ENCODE data around the gene FN3KRP.

FN3KRP gene

DNA sequence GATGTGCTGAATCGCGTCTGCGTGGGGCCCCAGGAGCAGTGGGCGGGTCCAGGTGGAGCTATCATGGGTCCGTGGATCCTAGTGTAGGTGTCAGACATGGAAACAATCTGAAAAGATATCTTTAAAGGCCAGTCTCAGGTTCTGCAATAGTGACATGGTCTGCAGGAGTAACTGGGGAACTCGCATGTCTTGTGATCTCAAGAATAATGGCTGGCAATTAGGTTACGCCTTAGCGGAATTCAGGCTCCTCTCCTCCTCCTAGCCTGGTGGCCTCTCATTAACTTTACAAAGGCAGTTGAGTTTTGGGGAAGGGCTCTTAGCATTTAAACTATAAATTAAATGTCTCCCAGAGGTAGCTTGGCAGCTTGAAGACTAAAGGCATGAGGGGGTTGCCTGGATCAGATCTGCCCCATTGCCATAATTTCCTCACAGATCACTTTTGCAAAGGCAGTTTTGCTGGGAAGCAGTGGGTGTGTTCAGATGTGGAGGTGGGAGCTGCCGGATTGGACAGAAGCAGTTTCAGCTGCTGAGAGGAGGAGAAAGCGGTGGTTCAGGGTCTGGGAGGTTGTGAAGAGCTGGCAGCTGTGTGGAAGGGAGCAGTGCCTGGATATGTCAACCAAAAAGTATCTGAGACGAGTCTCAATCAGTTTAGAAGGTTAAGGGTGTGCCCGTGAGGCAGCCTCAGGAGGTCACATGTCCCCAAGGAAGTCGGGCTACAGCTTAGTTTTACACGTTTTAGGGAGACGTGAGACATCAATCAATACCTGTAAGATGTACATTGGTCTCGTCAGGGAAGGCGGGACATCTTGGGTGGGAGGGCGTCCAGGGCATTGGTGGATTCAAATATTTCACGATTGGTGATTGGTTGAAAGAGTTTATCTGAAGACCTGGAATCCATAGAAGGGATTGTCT lies 38.0 kb downstream of the FN3KRP start:
- 93% methylated on average over 17 of the region's 19 CpGs for WGBS (ENCODE audit: insufficient coverage)
- CTCF ChIA-PET = interaction anchor here (1.1 to 1.5 kb wide), 4 partner anchors 9 to 44 kb away, joined by 3 to 5 read pairs (median 4); no protein-coding TSS in a partner anchor
- no peak for DNase-seq
- Histone ChIP-seq H3K27ac (ENCODE audit: insufficient read depth in 1 of 2, low read depth in 1 of 2, low read length in 2 of 2, poor library complexity in 1 of 2, severe bottlenecking in 2 of 2) (no peak overlapping the region), H3K27me3 (replicated peaks in 2 of 5; ENCODE audit: control insufficient read depth in 4 of 5, insufficient read depth in 5 of 5, low read length in 4 of 5) (no peaks in the 10 kb centered on the region), H3K4me3 (ENCODE audit: control insufficient read depth in 1 of 7, extremely low read depth in 1 of 7, insufficient read depth in 4 of 7, low read depth in 2 of 7, low read length in 6 of 7) (no peak overlapping the region), H3K4me1 (ENCODE audit: control extremely low read depth in 1 of 4, control insufficient read depth in 4 of 4, insufficient read depth in 4 of 4, low read length in 3 of 4) (peaks cover 0 to 21% (median 18%) of the 10 kb centered on the region in 4 experiments), H3K9me3 (ENCODE audit: control extremely low read depth in 1 of 5, control insufficient read depth in 4 of 5, insufficient read depth in 2 of 5, low read depth in 1 of 5, low read length in 4 of 5) (peaks cover 0 to 4% (median 3%) of the 10 kb centered on the region in 5 experiments), H3K36me3 (ENCODE audit: control insufficient read depth in 4 of 4, insufficient read depth in 4 of 4, low read length in 3 of 4) (peaks cover 0 to 6% (median 1%) of the 10 kb centered on the region in 4 experiments)
- POLR2A ChIA-PET = no interaction called here

DNA sequence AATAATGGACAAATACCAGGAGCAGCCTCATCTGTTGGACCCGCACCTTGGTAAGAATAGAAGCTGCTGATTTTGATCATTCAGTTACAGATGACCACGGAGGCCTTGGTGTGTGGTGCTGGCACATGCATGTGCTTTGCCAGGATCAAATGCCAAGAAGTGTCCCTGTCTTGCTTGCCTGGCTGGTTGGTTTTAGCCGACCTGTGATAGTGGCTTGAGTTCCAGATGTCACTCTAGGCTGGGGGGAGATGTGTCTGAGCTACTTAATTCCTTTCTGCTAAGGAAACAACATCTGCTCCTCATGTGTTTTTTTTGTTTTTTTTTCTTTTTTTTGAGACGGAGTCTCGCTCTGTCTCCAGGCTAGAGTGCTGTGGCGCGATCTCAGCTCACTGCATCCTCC lies 39.7 kb downstream of the FN3KRP start:
- Histone ChIP-seq H3K27me3 (replicated peaks in 2 of 5; ENCODE audit: control insufficient read depth in 4 of 5, insufficient read depth in 5 of 5, low read length in 4 of 5) (no peaks in the 10 kb centered on the region), H3K27ac (ENCODE audit: insufficient read depth in 1 of 2, low read depth in 1 of 2, low read length in 2 of 2, poor library complexity in 1 of 2, severe bottlenecking in 2 of 2) (no peak overlapping the region), H3K9me3 (ENCODE audit: control extremely low read depth in 1 of 5, control insufficient read depth in 4 of 5, insufficient read depth in 2 of 5, low read depth in 1 of 5, low read length in 4 of 5) (no peaks in the 10 kb centered on the region), H3K36me3 (ENCODE audit: control insufficient read depth in 4 of 4, insufficient read depth in 4 of 4, low read length in 3 of 4) (peaks cover 0 to 8% (median 3%) of the 10 kb centered on the region in 4 experiments), H3K4me1 (ENCODE audit: control extremely low read depth in 1 of 4, control insufficient read depth in 4 of 4, insufficient read depth in 4 of 4, low read length in 3 of 4) (peaks cover 0 to 19% (median 14%) of the 10 kb centered on the region in 4 experiments), H3K4me3 (ENCODE audit: control insufficient read depth in 1 of 7, extremely low read depth in 1 of 7, insufficient read depth in 4 of 7, low read depth in 2 of 7, low read length in 6 of 7) (no peak overlapping the region)
- WGBS (ENCODE audit: insufficient coverage) = 95% methylated on average over 7 of the region's 7 CpGs
- DNase-seq = no peak
- ChIA-PET POLR2A (interaction anchor here (0.7 kb wide), 1 partner anchor 108 kb away, joined by 11 read pairs; no protein-coding TSS in a partner anchor), CTCF (interaction anchor here (0.8 kb wide), 1 partner anchor 22 kb away, joined by 3 read pairs; no protein-coding TSS in a partner anchor)

DNA sequence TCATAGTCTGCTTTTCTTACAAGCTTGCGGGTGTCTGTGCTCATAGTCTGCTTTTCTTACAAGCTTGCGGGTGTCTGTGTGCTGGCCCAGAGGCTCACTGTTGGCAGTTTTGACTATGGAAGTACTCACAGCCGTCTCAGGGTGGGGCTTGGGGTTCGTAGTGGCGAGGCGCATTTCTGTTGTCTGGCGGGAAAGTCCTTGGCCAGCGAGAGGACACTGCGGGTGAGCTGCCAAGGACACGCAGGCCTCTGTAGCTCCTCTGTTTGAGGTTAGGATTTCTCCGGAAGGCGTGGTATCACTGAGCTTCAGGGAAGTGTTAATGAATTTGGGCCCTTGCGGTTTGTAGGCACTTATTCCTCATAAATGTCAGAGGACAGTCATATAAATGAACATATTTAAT lies 48.9 kb downstream of the FN3KRP start:
- Histone ChIP-seq H3K4me3 (ENCODE audit: control insufficient read depth in 1 of 7, extremely low read depth in 1 of 7, insufficient read depth in 4 of 7, low read depth in 2 of 7, low read length in 6 of 7) (no peak overlapping the region), H3K27me3 (replicated peaks in 2 of 5; ENCODE audit: control insufficient read depth in 4 of 5, insufficient read depth in 5 of 5, low read length in 4 of 5) (no peaks in the 10 kb centered on the region), H3K36me3 (ENCODE audit: control insufficient read depth in 4 of 4, insufficient read depth in 4 of 4, low read length in 3 of 4) (peaks cover 10 to 43% (median 19%) of the 10 kb centered on the region in 4 experiments), H3K4me1 (ENCODE audit: control extremely low read depth in 1 of 4, control insufficient read depth in 4 of 4, insufficient read depth in 4 of 4, low read length in 3 of 4) (no peaks in the 10 kb centered on the region), H3K27ac (ENCODE audit: insufficient read depth in 1 of 2, low read depth in 1 of 2, low read length in 2 of 2, poor library complexity in 1 of 2, severe bottlenecking in 2 of 2) (no peak overlapping the region), H3K9me3 (ENCODE audit: control extremely low read depth in 1 of 5, control insufficient read depth in 4 of 5, insufficient read depth in 2 of 5, low read depth in 1 of 5, low read length in 4 of 5) (peaks cover 0 to 2% (median 0%) of the 10 kb centered on the region in 5 experiments)
- DNase-seq = no peak
- ChIA-PET CTCF (interaction anchor here (0.7 to 4.9 kb wide), 6 partner anchors 10 to 205 kb away, joined by 3 to 29 read pairs (median 4); no protein-coding TSS in a partner anchor), POLR2A (no interaction called here)
- 91% methylated on average over 10 of the region's 13 CpGs for WGBS (ENCODE audit: insufficient coverage)

GRCh38 chr17:82767041-82767754 lies 50.7 kb downstream of the FN3KRP start:
- no peak overlapping the region for H3K4me3 ChIP-seq (ENCODE audit: control insufficient read depth in 1 of 7, extremely low read depth in 1 of 7, insufficient read depth in 4 of 7, low read depth in 2 of 7, low read length in 6 of 7)
- no peak overlapping the region for H3K27ac ChIP-seq (ENCODE audit: insufficient read depth in 1 of 2, low read depth in 1 of 2, low read length in 2 of 2, poor library complexity in 1 of 2, severe bottlenecking in 2 of 2)
- no peaks in the 10 kb centered on the region for H3K4me1 ChIP-seq (ENCODE audit: control extremely low read depth in 1 of 4, control insufficient read depth in 4 of 4, insufficient read depth in 4 of 4, low read length in 3 of 4)
- H3K9me3 ChIP-seq (ENCODE audit: control extremely low read depth in 1 of 5, control insufficient read depth in 4 of 5, insufficient read depth in 2 of 5, low read depth in 1 of 5, low read length in 4 of 5) = peaks cover 0 to 2% (median 0%) of the 10 kb centered on the region in 5 experiments
- 86% methylated on average over 23 of the region's 24 CpGs for WGBS (ENCODE audit: insufficient coverage)
- peaks cover 10 to 44% (median 22%) of the 10 kb centered on the region in 4 experiments for H3K36me3 ChIP-seq (ENCODE audit: control insufficient read depth in 4 of 4, insufficient read depth in 4 of 4, low read length in 3 of 4)
- H3K27me3 ChIP-seq (replicated peaks in 2 of 5; ENCODE audit: control insufficient read depth in 4 of 5, insufficient read depth in 5 of 5, low read length in 4 of 5) = no peaks in the 10 kb centered on the region
- POLR2A ChIA-PET = no interaction called here
- DNase-seq = peak; percentile 58 to 74 (median 70)
- CTCF ChIA-PET = interaction anchor here (0.8 to 4.9 kb wide), 8 partner anchors 12 to 158 kb away, joined by 3 to 29 read pairs (median 4); no protein-coding TSS in a partner anchor

DNA sequence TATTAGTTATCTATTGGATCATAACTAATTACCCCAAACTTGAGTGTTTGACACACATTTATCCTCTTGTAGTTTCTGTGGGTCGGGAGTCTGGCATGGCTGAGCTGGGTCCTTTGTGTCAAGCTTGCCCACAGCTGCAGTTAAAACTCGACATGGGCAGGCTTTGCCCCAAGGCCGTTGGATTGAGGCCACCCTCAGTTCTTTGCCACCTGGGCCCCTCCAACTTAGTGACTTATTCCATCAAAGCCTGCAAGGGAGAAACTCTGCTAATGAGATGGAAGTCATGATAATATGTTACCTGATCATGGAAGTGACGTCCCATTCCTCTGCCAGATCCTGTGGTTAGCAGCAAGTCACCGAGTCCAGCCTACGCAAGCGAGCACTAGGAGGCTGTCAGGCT lies 52.5 kb downstream of the FN3KRP start:
- no peak for DNase-seq
- H3K4me1 ChIP-seq (ENCODE audit: control extremely low read depth in 1 of 4, control insufficient read depth in 4 of 4, insufficient read depth in 4 of 4, low read length in 3 of 4) = no peaks in the 10 kb centered on the region
- H3K27me3 ChIP-seq (replicated peaks in 2 of 5; ENCODE audit: control insufficient read depth in 4 of 5, insufficient read depth in 5 of 5, low read length in 4 of 5) = no peaks in the 10 kb centered on the region
- peaks cover 8 to 48% (median 29%) of the 10 kb centered on the region in 4 experiments for H3K36me3 ChIP-seq (ENCODE audit: control insufficient read depth in 4 of 4, insufficient read depth in 4 of 4, low read length in 3 of 4)
- no peak overlapping the region for H3K4me3 ChIP-seq (ENCODE audit: control insufficient read depth in 1 of 7, extremely low read depth in 1 of 7, insufficient read depth in 4 of 7, low read depth in 2 of 7, low read length in 6 of 7)
- ChIA-PET CTCF (interaction anchor here (1.1 to 2.4 kb wide), 4 partner anchors 8 to 104 kb away, joined by 3 to 11 read pairs (median 4); no protein-coding TSS in a partner anchor), POLR2A (no interaction called here)
- 94% methylated on average over 5 of the region's 7 CpGs for WGBS (ENCODE audit: insufficient coverage)
- H3K9me3 ChIP-seq (ENCODE audit: control extremely low read depth in 1 of 5, control insufficient read depth in 4 of 5, insufficient read depth in 2 of 5, low read depth in 1 of 5, low read length in 4 of 5) = peaks cover 0 to 2% (median 0%) of the 10 kb centered on the region in 5 experiments
- H3K27ac ChIP-seq (ENCODE audit: insufficient read depth in 1 of 2, low read depth in 1 of 2, low read length in 2 of 2, poor library complexity in 1 of 2, severe bottlenecking in 2 of 2) = no peak overlapping the region

- peaks cover 0 to 2% (median 0%) of the 10 kb centered on the region in 5 experiments for H3K9me3 ChIP-seq (ENCODE audit: control extremely low read depth in 1 of 5, control insufficient read depth in 4 of 5, insufficient read depth in 2 of 5, low read depth in 1 of 5, low read length in 4 of 5)
- WGBS (ENCODE audit: insufficient coverage) = no CpG with 5 or more reads among the region's 3 CpGs
- ChIA-PET CTCF (interaction anchor here (1.3 to 1.5 kb wide), 2 partner anchors 9 to 103 kb away, joined by 4 to 13 read pairs; no protein-coding TSS in a partner anchor), POLR2A (no interaction called here)
- peaks cover 8 to 47% (median 31%) of the 10 kb centered on the region in 4 experiments for H3K36me3 ChIP-seq (ENCODE audit: control insufficient read depth in 4 of 4, insufficient read depth in 4 of 4, low read length in 3 of 4)
- no peak overlapping the region for H3K27ac ChIP-seq (ENCODE audit: insufficient read depth in 1 of 2, low read depth in 1 of 2, low read length in 2 of 2, poor library complexity in 1 of 2, severe bottlenecking in 2 of 2)
- H3K4me1 ChIP-seq (ENCODE audit: control extremely low read depth in 1 of 4, control insufficient read depth in 4 of 4, insufficient read depth in 4 of 4, low read length in 3 of 4) = peaks cover 0 to 8% (median 8%) of the 10 kb centered on the region in 4 experiments
- no peak overlapping the region for H3K4me3 ChIP-seq (ENCODE audit: control insufficient read depth in 1 of 7, extremely low read depth in 1 of 7, insufficient read depth in 4 of 7, low read depth in 2 of 7, low read length in 6 of 7)
- no peak for DNase-seq
- no peaks in the 10 kb centered on the region for H3K27me3 ChIP-seq (replicated peaks in 2 of 5; ENCODE audit: control insufficient read depth in 4 of 5, insufficient read depth in 5 of 5, low read length in 4 of 5)
These were observed 55.5 kb downstream of the FN3KRP start for GRCh38 chr17:82772026-82772425.
